HEK293 (cell line): ENCODE data around the gene ITK.

Experiments used
- CTCF ChIA-PET: fragments of 350-600 bp; formaldehyde crosslinking; extraction: SDS; loops from one replicate; lab custom pipeline; 2021; ENCODE audit warnings: antibody characterized with exemption; lab: Yijun Ruan, JAX
- POLR2A ChIA-PET: fragments of 300-600 bp; formaldehyde crosslinking; extraction: SDS; loops from one replicate; lab custom pipeline; 2020; ENCODE audit warnings: antibody characterized with exemption, inconsistent platforms; lab: Yijun Ruan, JAX
- H3K27ac ChIP-seq: fragments of 200-500 bp; sonication (Bioruptor generic); 2 replicates; pipeline ENCODE4 v1.5.1; 2014; ENCODE audit warnings: low read depth, low read length, control low read depth, inconsistent platforms; ENCODE audit errors: extremely low read depth
- H3K36me3 ChIP-seq, 2 experiments: fragments of 200-500 bp in 1 of 2; sonication (Bioruptor generic) in 1 of 2; 1 replicate in 1 of 2; 2 replicates in 1 of 2; pipeline ENCODE4 v1.5.1; 2014 to 2017; ENCODE audit warnings: inconsistent platforms in 2 of 2, low read length in 2 of 2; ENCODE audit not compliant: control insufficient read depth in 2 of 2, insufficient read depth in 1 of 2
- H3K4me1 ChIP-seq: fragments of 200-500 bp; sonication (Bioruptor generic); 2 replicates; pipeline ENCODE4 v1.5.1; 2014; ENCODE audit warnings: mild to moderate bottlenecking, low read length, inconsistent platforms; ENCODE audit not compliant: control insufficient read depth, insufficient read depth
- H3K4me3 ChIP-seq: 2 replicates; pipeline ENCODE4 v1.5.1; 2011; ENCODE audit warnings: low read depth, mild to moderate bottlenecking, control low read depth, low read length, moderate library complexity
- H3K9me3 ChIP-seq: fragments of 200-500 bp; sonication (Bioruptor generic); 2 replicates; pipeline ENCODE4 v1.5.1; 2014; ENCODE audit warnings: low read depth, low read length, inconsistent platforms; ENCODE audit not compliant: control insufficient read depth, insufficient read depth
- BCL11A ChIP-seq: fragments of 450-650 bp; formaldehyde crosslinking; IDR thresholded peaks from 2 replicates; pipeline ENCODE4 v1.5.1; 2016; ENCODE audit warnings: low read depth, missing biosample characterization, missing genetic modification characterization
- FEZF1 ChIP-seq: fragments of 450-650 bp; formaldehyde crosslinking; IDR thresholded peaks from 2 replicates; pipeline ENCODE4 v1.5.1; 2016; ENCODE audit warnings: missing biosample characterization, missing genetic modification characterization
- KLF9 ChIP-seq: fragments of 450-650 bp; formaldehyde crosslinking; IDR thresholded peaks from 2 replicates; pipeline ENCODE4 v1.5.1; 2016; ENCODE audit warnings: missing biosample characterization, missing genetic modification characterization, low read depth
- MYNN ChIP-seq: fragments of 450-650 bp; formaldehyde crosslinking; IDR thresholded peaks from 2 replicates; pipeline ENCODE4 v1.5.1; 2016; ENCODE audit warnings: missing biosample characterization, missing genetic modification characterization, borderline replicate concordance
- PRDM2 ChIP-seq: fragments of 450-650 bp; formaldehyde crosslinking; IDR thresholded peaks from 2 replicates; pipeline ENCODE4 v1.5.1; 2016; ENCODE audit warnings: missing biosample characterization, missing genetic modification characterization, borderline replicate concordance
- ZBTB8A ChIP-seq: fragments of 450-650 bp; formaldehyde crosslinking; IDR thresholded peaks from 2 replicates; pipeline ENCODE4 v1.5.1; 2016; ENCODE audit warnings: missing biosample characterization, missing genetic modification characterization
- ZFHX2 ChIP-seq: fragments of 450-650 bp; formaldehyde crosslinking; conservative IDR thresholded peaks from 2 replicates; pipeline ENCODE4 v1.5.1; 2016; ENCODE audit warnings: missing biosample characterization, missing genetic modification characterization
- ZIC2 ChIP-seq: fragments of 450-650 bp; formaldehyde crosslinking; IDR thresholded peaks from 2 replicates; pipeline ENCODE4 v1.5.1; 2016; ENCODE audit warnings: missing biosample characterization, missing genetic modification characterization
- ZNF202 ChIP-seq: fragments of 450-650 bp; formaldehyde crosslinking; IDR thresholded peaks from 2 replicates; pipeline ENCODE4 v1.5.1; 2016; ENCODE audit warnings: missing biosample characterization, missing genetic modification characterization, borderline replicate concordance
- ZNF24 ChIP-seq: fragments of 450-650 bp; formaldehyde crosslinking; IDR thresholded peaks from 2 replicates; pipeline ENCODE4 v1.5.1; 2016; ENCODE audit warnings: missing biosample characterization, missing genetic modification characterization
- ZNF335 ChIP-seq: fragments of 450-650 bp; formaldehyde crosslinking; conservative IDR thresholded peaks from 2 replicates; pipeline ENCODE4 v1.5.1; 2016; ENCODE audit warnings: missing biosample characterization, missing genetic modification characterization
- ZNF521 ChIP-seq: fragments of 450-650 bp; formaldehyde crosslinking; IDR thresholded peaks from 2 replicates; pipeline ENCODE4 v1.5.1; 2017; ENCODE audit warnings: missing biosample characterization, mild to moderate bottlenecking, missing genetic modification characterization
- ZNF555 ChIP-seq: fragments of 450-650 bp; formaldehyde crosslinking; conservative IDR thresholded peaks from 2 replicates; pipeline ENCODE4 v1.5.1; 2017; ENCODE audit warnings: missing biosample characterization, mild to moderate bottlenecking, missing genetic modification characterization, inconsistent platforms
- ZNF561 ChIP-seq: fragments of 450-650 bp; IDR thresholded peaks from 2 replicates; pipeline ENCODE4 v1.5.1; 2018; ENCODE audit warnings: missing biosample characterization, missing genetic modification characterization, borderline replicate concordance
- ZNF654 ChIP-seq: fragments of 450-650 bp; formaldehyde crosslinking; IDR thresholded peaks from 2 replicates; pipeline ENCODE4 v1.5.1; 2016; ENCODE audit warnings: low read depth, missing biosample characterization, missing genetic modification characterization
- ZNF660 ChIP-seq: fragments of 450-650 bp; IDR thresholded peaks from 2 replicates; pipeline ENCODE4 v1.5.1; 2018; ENCODE audit warnings: missing biosample characterization, mild to moderate bottlenecking, missing genetic modification characterization
- ZNF76 ChIP-seq: fragments of 450-650 bp; formaldehyde crosslinking; IDR thresholded peaks from 2 replicates; pipeline ENCODE4; 2016; ENCODE audit warnings: low read depth, missing biosample characterization, missing genetic modification characterization, borderline replicate concordance
- TF ChIP-seq, protein P1 (sequence below): fragments of 450-650 bp; formaldehyde crosslinking; IDR thresholded peaks from 2 replicates; pipeline ENCODE4 v1.5.1; 2016; ENCODE audit warnings: missing biosample characterization, missing genetic modification characterization
- TF ChIP-seq, protein P2 (sequence below): fragments of 450-650 bp; formaldehyde crosslinking; IDR thresholded peaks from 2 replicates; pipeline ENCODE4 v1.5.1; 2016; ENCODE audit warnings: missing biosample characterization, missing genetic modification characterization
- TF ChIP-seq, protein P3 (sequence below): fragments of 450-650 bp; formaldehyde crosslinking; IDR thresholded peaks from 2 replicates; pipeline ENCODE4 v1.5.1; 2017; ENCODE audit warnings: missing biosample characterization, missing genetic modification characterization
- TF ChIP-seq, protein P4 (sequence below): fragments of 450-650 bp; formaldehyde crosslinking; IDR thresholded peaks from 2 replicates; pipeline ENCODE4 v1.5.1; 2016; ENCODE audit warnings: missing biosample characterization, missing genetic modification characterization

The ITK gene

GRCh38 chr5:157143127-157143971, 37.3 kb upstream of the ITK start (continued):
- TF ChIP-seq, protein P1, sequence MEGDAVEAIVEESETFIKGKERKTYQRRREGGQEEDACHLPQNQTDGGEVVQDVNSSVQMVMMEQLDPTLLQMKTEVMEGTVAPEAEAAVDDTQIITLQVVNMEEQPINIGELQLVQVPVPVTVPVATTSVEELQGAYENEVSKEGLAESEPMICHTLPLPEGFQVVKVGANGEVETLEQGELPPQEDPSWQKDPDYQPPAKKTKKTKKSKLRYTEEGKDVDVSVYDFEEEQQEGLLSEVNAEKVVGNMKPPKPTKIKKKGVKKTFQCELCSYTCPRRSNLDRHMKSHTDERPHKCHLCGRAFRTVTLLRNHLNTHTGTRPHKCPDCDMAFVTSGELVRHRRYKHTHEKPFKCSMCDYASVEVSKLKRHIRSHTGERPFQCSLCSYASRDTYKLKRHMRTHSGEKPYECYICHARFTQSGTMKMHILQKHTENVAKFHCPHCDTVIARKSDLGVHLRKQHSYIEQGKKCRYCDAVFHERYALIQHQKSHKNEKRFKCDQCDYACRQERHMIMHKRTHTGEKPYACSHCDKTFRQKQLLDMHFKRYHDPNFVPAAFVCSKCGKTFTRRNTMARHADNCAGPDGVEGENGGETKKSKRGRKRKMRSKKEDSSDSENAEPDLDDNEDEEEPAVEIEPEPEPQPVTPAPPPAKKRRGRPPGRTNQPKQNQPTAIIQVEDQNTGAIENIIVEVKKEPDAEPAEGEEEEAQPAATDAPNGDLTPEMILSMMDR: peak; percentile 33; the same call in 1 of the 2 replicates
- TF ChIP-seq, protein P2, sequence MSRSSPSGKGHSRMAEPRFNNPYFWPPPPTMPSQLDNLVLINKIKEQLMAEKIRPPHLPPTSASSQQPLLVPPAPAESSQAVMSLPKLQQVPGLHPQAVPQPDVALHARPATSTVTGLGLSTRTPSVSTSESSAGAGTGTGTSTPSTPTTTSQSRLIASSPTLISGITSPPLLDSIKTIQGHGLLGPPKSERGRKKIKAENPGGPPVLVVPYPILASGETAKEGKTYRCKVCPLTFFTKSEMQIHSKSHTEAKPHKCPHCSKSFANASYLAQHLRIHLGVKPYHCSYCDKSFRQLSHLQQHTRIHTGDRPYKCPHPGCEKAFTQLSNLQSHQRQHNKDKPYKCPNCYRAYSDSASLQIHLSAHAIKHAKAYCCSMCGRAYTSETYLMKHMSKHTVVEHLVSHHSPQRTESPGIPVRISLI (tag by site-specific recombination): peak; percentile 42; the same call in 1 of the 2 replicates
- TF ChIP-seq ZIC2 (tag by site-specific recombination) (0 out of 2 replicates have a peak, but pooled peaks have one; percentile 9), ZNF76 (tag by site-specific recombination) (no peak; the same call in 1 of the 2 replicates), ZNF555 (tag by site-specific recombination) (no peak), ZNF202 (tag by site-specific recombination) (no peak), ZBTB8A (tag by site-specific recombination) (0 out of 2 replicates have a peak, but pooled peaks have one; percentile 3), BCL11A (tag by site-specific recombination) (no peak), ZFHX2 (tag by site-specific recombination) (peak; percentile 63), ZNF335 (peak; percentile 81), ZNF24 (tag by site-specific recombination) (no peak)
- TF ChIP-seq, protein P3, sequence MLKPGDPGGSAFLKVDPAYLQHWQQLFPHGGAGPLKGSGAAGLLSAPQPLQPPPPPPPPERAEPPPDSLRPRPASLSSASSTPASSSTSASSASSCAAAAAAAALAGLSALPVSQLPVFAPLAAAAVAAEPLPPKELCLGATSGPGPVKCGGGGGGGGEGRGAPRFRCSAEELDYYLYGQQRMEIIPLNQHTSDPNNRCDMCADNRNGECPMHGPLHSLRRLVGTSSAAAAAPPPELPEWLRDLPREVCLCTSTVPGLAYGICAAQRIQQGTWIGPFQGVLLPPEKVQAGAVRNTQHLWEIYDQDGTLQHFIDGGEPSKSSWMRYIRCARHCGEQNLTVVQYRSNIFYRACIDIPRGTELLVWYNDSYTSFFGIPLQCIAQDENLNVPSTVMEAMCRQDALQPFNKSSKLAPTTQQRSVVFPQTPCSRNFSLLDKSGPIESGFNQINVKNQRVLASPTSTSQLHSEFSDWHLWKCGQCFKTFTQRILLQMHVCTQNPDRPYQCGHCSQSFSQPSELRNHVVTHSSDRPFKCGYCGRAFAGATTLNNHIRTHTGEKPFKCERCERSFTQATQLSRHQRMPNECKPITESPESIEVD (tag by site-specific recombination): no peak
- TF ChIP-seq, protein P4, sequence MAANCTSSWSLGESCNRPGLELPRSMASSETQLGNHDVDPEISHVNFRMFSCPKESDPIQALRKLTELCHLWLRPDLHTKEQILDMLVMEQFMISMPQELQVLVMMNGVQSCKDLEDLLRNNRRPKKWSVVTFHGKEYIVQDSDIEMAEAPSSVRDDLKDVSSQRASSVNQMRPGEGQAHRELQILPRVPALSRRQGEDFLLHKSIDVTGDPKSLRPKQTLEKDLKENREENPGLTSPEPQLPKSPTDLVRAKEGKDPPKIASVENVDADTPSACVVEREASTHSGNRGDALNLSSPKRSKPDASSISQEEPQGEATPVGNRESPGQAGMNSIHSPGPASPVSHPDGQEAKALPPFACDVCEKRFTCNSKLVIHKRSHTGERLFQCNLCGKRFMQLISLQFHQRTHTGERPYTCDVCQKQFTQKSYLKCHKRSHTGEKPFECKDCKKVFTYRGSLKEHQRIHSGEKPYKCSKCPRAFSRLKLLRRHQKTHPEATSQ (tag by site-specific recombination): no peak

GRCh38 chr5:157148734-157149615, 31.7 kb upstream of the ITK start:
- Histone ChIP-seq H3K4me1 (no peaks in the 10 kb centered on the region), H3K36me3 (no peaks in the 10 kb centered on the region), H3K4me3 (no peak overlapping the region), H3K27ac (no peak overlapping the region), H3K9me3 (no peaks in the 10 kb centered on the region)
- ChIA-PET CTCF (interaction anchor here (0.6 to 2.8 kb wide), 31 partner anchors 9 to 1987 kb away, joined by 3 to 14 read pairs (median 4); partner anchors contain the start of gene LSM11), POLR2A (no interaction called here)
- TF ChIP-seq MYNN: no peak
- TF ChIP-seq ZNF654 (tag by site-specific recombination): peak; percentile 61
- TF ChIP-seq FEZF1 (tag by site-specific recombination): no peak
- TF ChIP-seq ZNF660: peak; percentile 75; the same call in 1 of the 2 replicates
- no peak for TF ChIP-seq KLF9
- 0 out of 2 replicates have a peak, but pooled peaks have one; percentile 25 for TF ChIP-seq ZNF561 (tag by site-specific recombination)
- no peak for TF ChIP-seq ZNF521 (tag by site-specific recombination)
- TF ChIP-seq PRDM2 (tag by site-specific recombination): no peak
